K562 (cell line): ENCODE data around the gene AHR.

Experiments
- CTCF ChIP-seq, 3 experiments: IDR thresholded peaks in 2 of 3; conservative IDR thresholded peaks in 1 of 3; 2 replicates each; pipeline ENCODE4 v1.5.1; 2011 to 2012; ENCODE audit warnings: low read length in 3 of 3, mild to moderate bottlenecking in 3 of 3, control low read depth in 2 of 3, improper control_type of control experiment in 1 of 3, inconsistent platforms in 1 of 3, low read depth in 1 of 3, mixed read lengths in 1 of 3, moderate library complexity in 1 of 3; ENCODE audit not compliant: insufficient read depth in 2 of 3
- EP300 ChIP-seq: IDR thresholded peaks from 2 replicates; pipeline ENCODE4 v1.6.1; 2012; ENCODE audit warnings: low read length, improper control_type of control experiment
- EZH2 ChIP-seq: IDR thresholded peaks from 2 replicates; pipeline ENCODE4 v1.6.1; 2012; ENCODE audit warnings: low read depth, mild to moderate bottlenecking, inconsistent platforms, low read length, borderline replicate concordance
- GATAD2B ChIP-seq: fragments of 450-650 bp; IDR thresholded peaks from 2 replicates; pipeline ENCODE4 v1.6.1; 2017; ENCODE audit warnings: mild to moderate bottlenecking, borderline replicate concordance
- POLR2AphosphoS5 ChIP-seq: IDR thresholded peaks from 2 replicates; pipeline ENCODE4 v1.6.1; 2011; ENCODE audit warnings: mild to moderate bottlenecking, low read depth, low read length, moderate library complexity; ENCODE audit not compliant: control insufficient read depth, insufficient read depth
- PPARD ChIP-seq: fragments of 250-450 bp; sonication (Bioruptor Pico); IDR thresholded peaks from 2 replicates; pipeline ENCODE4 v1.8.0; 2022; ENCODE audit warnings: inconsistent platforms, mild to moderate bottlenecking, moderate library complexity
- SETDB1 ChIP-seq: IDR thresholded peaks from one replicate; pipeline ENCODE4 v1.6.1; 2012; ENCODE audit warnings: low read length, control low read depth, inconsistent platforms
- SIN3A ChIP-seq, 2 experiments: fragments of 150-350 bp in 1 of 2; IDR thresholded peaks; 2 replicates each; pipeline ENCODE4 v1.6.1; 2011 to 2016; ENCODE audit warnings: borderline replicate concordance in 2 of 2, low read depth in 2 of 2, low read length in 2 of 2, mild to moderate bottlenecking in 2 of 2, moderate library complexity in 2 of 2; ENCODE audit not compliant: control insufficient read depth in 1 of 2
- SIX5 ChIP-seq, 2 experiments: IDR thresholded peaks; 2 replicates each; pipeline ENCODE4 v1.6.1; 2011; ENCODE audit warnings: low read length in 2 of 2, borderline replicate concordance in 1 of 2, low read depth in 1 of 2, mild to moderate bottlenecking in 1 of 2, moderate library complexity in 1 of 2; ENCODE audit not compliant: insufficient read depth in 1 of 2
- ZNF121 ChIP-seq: sonication (generic); formaldehyde crosslinking; conservative IDR thresholded peaks from 2 replicates; pipeline ENCODE4 v1.8.0; 2022; ENCODE audit warnings: missing genetic modification reagents
- ZSCAN29 ChIP-seq: fragments of 450-650 bp; IDR thresholded peaks from 2 replicates; pipeline ENCODE4 v1.6.1; 2017

GRCh38 chr7:17368856-17369524, 70.5 kb downstream of the AHR start:
- TF ChIP-seq CTCF (IDR thresholded peaks at IDR 0.05 in 2 of 3, conservative IDR thresholded peaks at IDR 0.05 in 1 of 3; ENCODE audit: insufficient read depth in 2 of 3, low read depth in 1 of 3, low read length in 3 of 3) (no peak), ZNF121 (CRISPR knock-in tag) (no peak), POLR2AphosphoS5 (no peak), PPARD (CRISPR knock-in tag) (no peak), SETDB1 (no peak), EP300 (no peak), SIX5 (IDR thresholded peaks at IDR 0.05; ENCODE audit: borderline replicate concordance in 1 of 2, insufficient read depth in 1 of 2, low read depth in 1 of 2, low read length in 2 of 2) (no peak), EZH2 (no peak), SIN3A (IDR thresholded peaks at IDR 0.05; ENCODE audit: borderline replicate concordance in 2 of 2, control insufficient read depth in 1 of 2, low read depth in 2 of 2, low read length in 2 of 2) (no peak), ZSCAN29 (no peak), GATAD2B (no peak)
